Umbilical cord (tissue), 2 donors: Measurements from ENCODE around the gene TNNT3. TPM values are rescaled to one million over a fixed set of nuclear protein-coding genes. Genes with fewer than 3 reads are reported as not detected.
A peak's percentile ranks its signal among the peaks of the same experiment; 100 is the strongest.

Source experiments
- DNase-seq: peaks from one replicate; pipeline ENCODE4 v3.0.0-alpha.2; 2015; ENCODE audit warnings: low spot score
- total RNA-seq: library from RNA; depleted of rRNA; stranded (reverse); fragments of >200 nt; gene quantifications from one replicate; pipeline ENCODE4 v1.2.3, GENCODE V29; 2014; ENCODE audit warnings: low replicate concordance; ENCODE audit not compliant: insufficient read depth

TNNT3 gene
- total RNA-seq, 1 donor from 2014 or later = 89.1 TPM

- DNase-seq = no peak
Measured at GRCh38 chr11:1953489-1954266, 34.2 kb downstream of the TNNT3 start.

- DNase-seq = no peak
Measured at GRCh38 chr11:1958367-1958766, 38.9 kb downstream of the TNNT3 start.

GRCh38 chr11:1959786-1960185 is 40.3 kb downstream of the TNNT3 start:
- no peak for DNase-seq

GRCh38 chr11:1963864-1964263 is 44.4 kb downstream of the TNNT3 start:
- no peak for DNase-seq

- no peak for DNase-seq
Measured at GRCh38 chr11:1964348-1964747, 44.8 kb downstream of the TNNT3 start.

GRCh38 chr11:1964955-1965354 is 45.5 kb downstream of the TNNT3 start:
- no peak for DNase-seq

- no peak for DNase-seq
Measured at GRCh38 chr11:1966531-1966930, 47.0 kb downstream of the TNNT3 start.

GRCh38 chr11:1967641-1968225 is 48.2 kb downstream of the TNNT3 start:
- DNase-seq = peak; percentile 39

GRCh38 chr11:1968454-1969002 is 49.0 kb downstream of the TNNT3 start:
- no peak for DNase-seq

GRCh38 chr11:1969035-1969434 is 49.5 kb downstream of the TNNT3 start:
- DNase-seq = no peak

GRCh38 chr11:1969776-1970175 is 50.3 kb downstream of the TNNT3 start:
- no peak for DNase-seq

GRCh38 chr11:1970956-1971355 is 51.5 kb downstream of the TNNT3 start:
- no peak for DNase-seq

GRCh38 chr11:1975185-1975584 is 55.7 kb downstream of the TNNT3 start:
- DNase-seq = no peak

GRCh38 chr11:1978720-1979473 is 59.4 kb downstream of the TNNT3 start:
- DNase-seq = no peak

GRCh38 chr11:1979607-1980006 is 60.1 kb downstream of the TNNT3 start:
- DNase-seq = no peak

- DNase-seq = no peak
Measured at GRCh38 chr11:1982873-1983600, 63.5 kb downstream of the TNNT3 start.

GRCh38 chr11:1983601-1983961 is 64.1 kb downstream of the TNNT3 start:
- peak; percentile 1 for DNase-seq

- DNase-seq = no peak
Measured at GRCh38 chr11:1987024-1987423, 67.5 kb downstream of the TNNT3 start.

- no peak for DNase-seq
Measured at GRCh38 chr11:1988174-1988573, 68.7 kb downstream of the TNNT3 start.
